ENCODE measurements around the gene NTSR1. TPM values are rescaled to one million over a fixed set of nuclear protein-coding genes. Genes with fewer than 3 reads are reported as not detected.

The NTSR1 gene
- total and polyA plus RNA-seq, 2 of the 13 experiments (the other 11 are each of a cell fraction or from before 2014, with no cell fraction given): 0.09 to 0.12 TPM

DNA sequence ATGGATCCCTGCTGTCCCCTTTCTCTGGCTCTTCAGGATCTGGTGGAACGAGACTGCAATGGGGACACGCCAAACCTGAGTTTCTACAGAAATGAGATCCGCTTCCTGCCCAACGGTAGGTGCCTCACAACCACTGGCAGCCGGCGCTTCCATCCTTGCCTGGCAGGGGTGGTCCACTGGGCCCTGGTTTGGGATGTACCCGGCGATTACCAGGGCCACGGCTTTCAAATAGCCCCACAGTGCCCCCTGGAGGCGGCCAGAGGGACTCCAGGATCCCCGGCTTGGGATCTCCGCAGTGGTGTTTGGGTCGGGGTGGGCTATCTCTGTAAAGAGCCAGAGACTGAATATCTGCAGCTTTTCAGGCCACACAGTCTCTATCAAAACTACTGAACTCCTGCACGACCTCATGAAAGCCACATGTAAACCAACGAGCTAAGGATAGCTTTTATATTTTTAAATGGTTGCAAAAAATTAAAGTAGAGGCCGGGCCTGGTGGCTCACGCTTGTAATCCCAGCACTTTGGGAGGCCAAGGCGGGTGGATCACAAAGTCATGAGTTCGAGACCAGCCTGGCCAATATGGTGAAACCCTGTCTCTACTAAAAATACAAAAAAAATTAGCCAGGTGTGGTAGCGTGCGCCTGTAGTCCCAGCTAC, 99.7 kb downstream of the NTSR1 start (continued):
- TF ChIP-seq MAF1 (CRISPR knock-in tag; IDR thresholded peaks at IDR 0.05; ENCODE audit: borderline replicate concordance): no peak
- TF ChIP-seq KAT2B (IDR thresholded peaks at IDR 0.05; ENCODE audit: borderline replicate concordance, low read depth, low read length): no peak
- no peak for TF ChIP-seq ZSCAN31 (CRISPR knock-in tag; IDR thresholded peaks at IDR 0.05; ENCODE audit: low read depth)
- no peak for TF ChIP-seq ZBTB21 (CRISPR knock-in tag; IDR thresholded peaks at IDR 0.05)
- no peak for TF ChIP-seq ISL2 (CRISPR knock-in tag; IDR thresholded peaks at IDR 0.05)
- TF ChIP-seq PATZ1 (CRISPR knock-in tag; IDR thresholded peaks at IDR 0.05): no peak
- TF ChIP-seq, protein P1, sequence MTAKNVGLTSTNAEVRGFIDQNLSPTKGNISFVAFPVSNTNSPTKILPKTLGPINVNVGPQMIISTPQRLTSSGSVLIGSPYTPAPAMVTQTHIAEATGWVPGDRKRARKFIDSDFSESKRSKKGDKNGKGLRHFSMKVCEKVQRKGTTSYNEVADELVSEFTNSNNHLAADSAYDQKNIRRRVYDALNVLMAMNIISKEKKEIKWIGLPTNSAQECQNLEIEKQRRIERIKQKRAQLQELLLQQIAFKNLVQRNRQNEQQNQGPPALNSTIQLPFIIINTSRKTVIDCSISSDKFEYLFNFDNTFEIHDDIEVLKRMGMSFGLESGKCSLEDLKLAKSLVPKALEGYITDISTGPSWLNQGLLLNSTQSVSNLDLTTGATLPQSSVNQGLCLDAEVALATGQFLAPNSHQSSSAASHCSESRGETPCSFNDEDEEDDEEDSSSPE (CRISPR knock-in tag; IDR thresholded peaks at IDR 0.05): no peak
- peak; percentile 48; the same call in 1 of the 2 replicates for TF ChIP-seq ZFY (CRISPR knock-in tag; IDR thresholded peaks at IDR 0.05)
- no peak for TF ChIP-seq ZNF274 (CRISPR knock-in tag; IDR thresholded peaks at IDR 0.05)
- 0 out of 2 replicates have a peak, but pooled peaks have one; percentile 27 for TF ChIP-seq ZBTB33 (CRISPR knock-in tag; IDR thresholded peaks at IDR 0.05)
- TF ChIP-seq, protein P2, sequence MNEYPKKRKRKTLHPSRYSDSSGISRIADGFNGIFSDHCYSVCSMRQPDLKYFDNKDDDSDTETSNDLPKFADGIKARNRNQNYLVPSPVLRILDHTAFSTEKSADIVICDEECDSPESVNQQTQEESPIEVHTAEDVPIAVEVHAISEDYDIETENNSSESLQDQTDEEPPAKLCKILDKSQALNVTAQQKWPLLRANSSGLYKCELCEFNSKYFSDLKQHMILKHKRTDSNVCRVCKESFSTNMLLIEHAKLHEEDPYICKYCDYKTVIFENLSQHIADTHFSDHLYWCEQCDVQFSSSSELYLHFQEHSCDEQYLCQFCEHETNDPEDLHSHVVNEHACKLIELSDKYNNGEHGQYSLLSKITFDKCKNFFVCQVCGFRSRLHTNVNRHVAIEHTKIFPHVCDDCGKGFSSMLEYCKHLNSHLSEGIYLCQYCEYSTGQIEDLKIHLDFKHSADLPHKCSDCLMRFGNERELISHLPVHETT (CRISPR knock-in tag; conservative IDR thresholded peaks at IDR 0.05): 0 out of 2 replicates have a peak, but pooled peaks have one; percentile 32
- TF ChIP-seq, protein P3, sequence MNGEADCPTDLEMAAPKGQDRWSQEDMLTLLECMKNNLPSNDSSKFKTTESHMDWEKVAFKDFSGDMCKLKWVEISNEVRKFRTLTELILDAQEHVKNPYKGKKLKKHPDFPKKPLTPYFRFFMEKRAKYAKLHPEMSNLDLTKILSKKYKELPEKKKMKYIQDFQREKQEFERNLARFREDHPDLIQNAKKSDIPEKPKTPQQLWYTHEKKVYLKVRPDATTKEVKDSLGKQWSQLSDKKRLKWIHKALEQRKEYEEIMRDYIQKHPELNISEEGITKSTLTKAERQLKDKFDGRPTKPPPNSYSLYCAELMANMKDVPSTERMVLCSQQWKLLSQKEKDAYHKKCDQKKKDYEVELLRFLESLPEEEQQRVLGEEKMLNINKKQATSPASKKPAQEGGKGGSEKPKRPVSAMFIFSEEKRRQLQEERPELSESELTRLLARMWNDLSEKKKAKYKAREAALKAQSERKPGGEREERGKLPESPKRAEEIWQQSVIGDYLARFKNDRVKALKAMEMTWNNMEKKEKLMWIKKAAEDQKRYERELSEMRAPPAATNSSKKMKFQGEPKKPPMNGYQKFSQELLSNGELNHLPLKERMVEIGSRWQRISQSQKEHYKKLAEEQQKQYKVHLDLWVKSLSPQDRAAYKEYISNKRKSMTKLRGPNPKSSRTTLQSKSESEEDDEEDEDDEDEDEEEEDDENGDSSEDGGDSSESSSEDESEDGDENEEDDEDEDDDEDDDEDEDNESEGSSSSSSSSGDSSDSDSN (CRISPR knock-in tag; IDR thresholded peaks at IDR 0.05): no peak; the same call in 1 of the 2 replicates
- TF ChIP-seq GZF1 (CRISPR knock-in tag; IDR thresholded peaks at IDR 0.05): no peak
- TF ChIP-seq, protein P4, sequence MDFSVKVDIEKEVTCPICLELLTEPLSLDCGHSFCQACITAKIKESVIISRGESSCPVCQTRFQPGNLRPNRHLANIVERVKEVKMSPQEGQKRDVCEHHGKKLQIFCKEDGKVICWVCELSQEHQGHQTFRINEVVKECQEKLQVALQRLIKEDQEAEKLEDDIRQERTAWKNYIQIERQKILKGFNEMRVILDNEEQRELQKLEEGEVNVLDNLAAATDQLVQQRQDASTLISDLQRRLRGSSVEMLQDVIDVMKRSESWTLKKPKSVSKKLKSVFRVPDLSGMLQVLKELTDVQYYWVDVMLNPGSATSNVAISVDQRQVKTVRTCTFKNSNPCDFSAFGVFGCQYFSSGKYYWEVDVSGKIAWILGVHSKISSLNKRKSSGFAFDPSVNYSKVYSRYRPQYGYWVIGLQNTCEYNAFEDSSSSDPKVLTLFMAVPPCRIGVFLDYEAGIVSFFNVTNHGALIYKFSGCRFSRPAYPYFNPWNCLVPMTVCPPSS (IDR thresholded peaks at IDR 0.05): no peak
- no peak for TF ChIP-seq KLF13 (CRISPR knock-in tag; IDR thresholded peaks at IDR 0.05)
- TF ChIP-seq DBP (CRISPR knock-in tag; IDR thresholded peaks at IDR 0.05; ENCODE audit: not compliant biosample characterization): no peak
- TF ChIP-seq, protein P5, sequence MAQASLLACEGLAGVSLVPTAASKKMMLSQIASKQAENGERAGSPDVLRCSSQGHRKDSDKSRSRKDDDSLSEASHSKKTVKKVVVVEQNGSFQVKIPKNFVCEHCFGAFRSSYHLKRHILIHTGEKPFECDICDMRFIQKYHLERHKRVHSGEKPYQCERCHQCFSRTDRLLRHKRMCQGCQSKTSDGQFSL (CRISPR knock-in tag; IDR thresholded peaks at IDR 0.05): no peak
- no peak for TF ChIP-seq FOXO1 (CRISPR knock-in tag; IDR thresholded peaks at IDR 0.05)
